SK-N-MC (cell line): ENCODE data around the gene ZC3H7B.

Source experiments
- DNase-seq: peaks from one replicate; pipeline ENCODE4 v3.0.0-alpha.2; 2011; ENCODE audit warnings: low read depth, low spot score
- H3K27ac ChIP-seq: fragments of 200-600 bp; sonication (generic); 2 replicates; pipeline ENCODE4 v1.5.1; 2016; ENCODE audit warnings: mixed run types
- H3K36me3 ChIP-seq: fragments of 200-600 bp; sonication (generic); 2 replicates; pipeline ENCODE4 v1.6.1; 2017; ENCODE audit warnings: antibody characterized with exemption, low read length, mixed read lengths; ENCODE audit not compliant: insufficient read depth
- H3K4me3 ChIP-seq: fragments of 200-600 bp; sonication (generic); 2 replicates; pipeline ENCODE4 v1.5.1; 2016
- H3K9ac ChIP-seq: fragments of 200-600 bp; sonication (generic); 2 replicates; pipeline ENCODE4 v1.8.0; 2017; ENCODE audit warnings: mixed run types, mixed read lengths; ENCODE audit not compliant: insufficient read length
- H3K9me3 ChIP-seq: fragments of 200-600 bp; sonication (generic); 2 replicates; pipeline ENCODE4 v1.6.1; 2017; ENCODE audit warnings: low read depth, mild to moderate bottlenecking, antibody characterized with exemption, low read length, moderate library complexity, mixed read lengths
- EZH2 ChIP-seq: fragments of 200-600 bp; sonication (generic); IDR thresholded peaks from one replicate; pipeline ENCODE4 v1.6.1; 2017; ENCODE audit warnings: antibody characterized with exemption
- FOXP2 ChIP-seq: optimal IDR thresholded peaks from 2 replicates; pipeline ENCODE3; 2011; ENCODE audit warnings: mild to moderate bottlenecking, moderate library complexity; ENCODE audit not compliant: insufficient read depth; ENCODE audit errors: extremely low read length, control extremely low read depth
- POLR2AphosphoS5 ChIP-seq: IDR thresholded peaks from 2 replicates; pipeline ENCODE4 v1.6.1; 2012; ENCODE audit warnings: mild to moderate bottlenecking, low read depth, low read length, borderline replicate concordance

The ZC3H7B gene

DNA sequence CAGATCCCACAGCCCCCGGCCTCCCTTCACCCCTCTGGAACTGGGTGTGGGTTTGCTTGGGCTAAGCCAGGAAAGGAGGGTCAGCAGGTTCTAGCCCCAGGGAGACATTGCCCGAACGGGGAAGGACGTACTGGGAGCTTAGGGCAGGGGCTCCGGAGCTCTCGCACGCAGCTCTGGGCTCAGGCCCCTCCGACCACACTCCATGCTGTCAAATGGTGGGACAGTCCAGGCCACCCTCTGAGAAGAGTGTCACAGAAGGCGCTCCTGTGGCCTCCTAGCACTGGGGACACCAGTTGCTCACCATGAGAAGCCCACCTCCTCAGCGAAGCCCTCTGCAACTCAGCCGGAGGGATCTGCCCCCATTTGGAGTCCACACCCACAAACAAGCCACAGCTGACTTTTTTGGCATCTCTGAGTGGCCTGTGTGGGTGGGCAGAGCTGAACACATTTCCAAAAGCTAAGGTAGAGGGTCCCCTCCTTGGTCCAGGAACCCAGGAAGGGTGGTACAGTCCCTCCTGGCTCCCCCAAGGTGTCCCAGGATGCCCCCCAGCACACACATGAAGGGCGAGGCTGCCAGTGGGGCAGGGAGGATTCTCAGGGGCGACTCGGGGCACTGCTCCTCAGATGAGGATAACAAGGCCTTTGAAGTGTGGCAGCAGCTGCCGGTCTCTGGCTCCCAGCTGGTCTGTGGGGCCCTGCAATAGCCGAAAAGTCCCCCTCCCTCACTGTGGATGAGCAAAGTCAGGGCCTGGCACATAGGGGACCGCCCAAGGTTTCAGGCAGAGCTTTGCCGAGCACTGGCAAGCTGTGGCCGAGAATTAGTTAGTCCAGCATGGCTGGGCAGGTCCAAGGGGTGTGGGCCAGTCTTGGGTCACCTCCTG, 67.5 kb downstream of the ZC3H7B start:
- Histone ChIP-seq H3K36me3 (no peaks in the 10 kb centered on the region), H3K27ac (no peak overlapping the region), H3K4me3 (no peak overlapping the region)

DNA sequence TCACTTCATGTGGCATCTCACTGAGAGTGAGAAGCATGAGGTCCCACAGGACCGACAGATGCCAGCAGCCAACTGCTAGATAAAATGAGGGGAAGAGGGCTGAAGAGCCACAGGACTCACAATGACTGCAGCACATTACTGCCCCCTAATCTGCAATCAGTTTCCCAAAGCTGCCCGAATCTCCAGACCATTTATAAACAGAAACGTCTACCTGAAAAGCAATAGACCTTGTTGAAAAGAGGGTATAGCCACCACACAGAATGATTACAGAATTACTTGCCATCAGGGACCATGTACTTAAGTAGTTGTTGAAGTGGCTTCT, 68.1 kb downstream of the ZC3H7B start:
- DNase-seq, result no peak
- Histone ChIP-seq H3K9me3 (no peaks in the 10 kb centered on the region), H3K4me3 (no peak overlapping the region), H3K9ac (no peak overlapping the region), H3K36me3 (no peaks in the 10 kb centered on the region), H3K27ac (no peak overlapping the region)
- TF ChIP-seq EZH2 (no peak), POLR2AphosphoS5 (no peak), FOXP2 (no peak)

More for the DNA sequence above, 67.5 kb downstream of the ZC3H7B start:
- TF ChIP-seq POLR2AphosphoS5, result no peak
- no peak for TF ChIP-seq EZH2
- no peak for TF ChIP-seq FOXP2
- Histone ChIP-seq H3K9ac (no peak overlapping the region), H3K9me3 (no peaks in the 10 kb centered on the region)
- DNase-seq, result no peak

DNA sequence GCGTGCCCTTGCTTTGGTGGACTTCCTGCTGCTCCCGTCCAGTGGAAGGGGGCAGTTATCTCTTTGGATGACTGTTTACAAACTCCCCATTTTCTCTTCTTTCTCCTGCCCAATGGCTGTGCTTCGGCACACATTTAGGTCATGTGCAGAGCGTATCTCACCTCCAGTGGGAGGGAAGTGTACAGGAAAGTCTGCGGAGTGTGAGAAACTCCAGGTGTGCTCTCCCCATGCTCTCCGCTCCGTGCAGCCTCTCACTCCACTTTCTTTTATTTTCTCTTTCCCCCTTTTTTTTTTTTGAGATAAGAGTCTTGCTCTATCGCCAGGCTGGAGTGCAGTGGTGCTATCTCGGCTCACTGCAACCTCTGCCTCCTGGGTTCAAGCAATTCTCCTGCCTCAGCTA, 68.5 kb downstream of the ZC3H7B start:
- TF ChIP-seq POLR2AphosphoS5 (no peak), EZH2 (no peak), FOXP2 (no peak)
- no peak overlapping the region for H3K9ac ChIP-seq
- DNase-seq, result no peak
- no peak overlapping the region for H3K4me3 ChIP-seq
- H3K9me3 ChIP-seq, result no peaks in the 10 kb centered on the region
- H3K27ac ChIP-seq, result no peak overlapping the region
- H3K36me3 ChIP-seq, result no peaks in the 10 kb centered on the region

DNA sequence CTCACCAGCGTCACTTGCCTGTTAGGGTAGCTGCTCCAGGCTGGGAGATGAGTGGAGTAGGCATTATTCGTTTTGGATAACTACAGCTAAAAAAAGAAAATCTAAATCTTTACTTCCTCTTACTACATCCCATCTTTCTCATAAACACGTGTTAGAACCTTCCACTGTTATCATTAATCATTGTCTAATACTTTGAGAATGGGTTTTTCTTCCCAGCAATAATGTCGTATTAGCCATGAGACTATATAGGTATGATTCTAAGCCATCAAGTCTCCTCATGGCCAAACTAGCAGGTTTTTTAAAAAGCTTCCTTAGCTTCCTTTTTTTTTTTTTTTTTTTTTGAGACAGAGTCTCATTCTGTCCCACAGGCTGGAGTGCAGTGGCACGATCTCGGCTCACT, 76.5 kb downstream of the ZC3H7B start:
- no peak for DNase-seq
- no peaks in the 10 kb centered on the region for H3K9me3 ChIP-seq
- TF ChIP-seq EZH2 (no peak), FOXP2 (no peak), POLR2AphosphoS5 (no peak)
- no peaks in the 10 kb centered on the region for H3K36me3 ChIP-seq
- no peak overlapping the region for H3K9ac ChIP-seq
- H3K4me3 ChIP-seq, result no peak overlapping the region
- H3K27ac ChIP-seq, result no peak overlapping the region

DNA sequence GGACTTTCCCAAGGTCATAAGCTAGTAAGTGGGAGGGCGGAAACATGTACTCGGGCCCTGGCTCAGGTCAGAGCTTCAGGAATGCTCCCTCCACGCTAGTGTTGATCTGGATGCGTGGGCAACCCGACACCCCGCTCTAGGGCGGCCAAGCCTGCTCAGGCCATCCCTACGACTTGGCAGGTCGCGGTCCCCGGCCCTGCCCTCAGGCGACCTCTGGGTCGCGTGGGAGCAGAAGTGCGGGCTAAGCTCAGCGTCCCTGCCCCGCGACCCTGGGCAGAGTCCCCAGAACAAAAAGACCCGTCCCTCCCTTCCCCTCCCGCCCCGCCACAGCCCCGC, 79.6 kb downstream of the ZC3H7B start:
- H3K9me3 ChIP-seq, result no peaks in the 10 kb centered on the region
- peak overlapping the region; percentile 74 for H3K9ac ChIP-seq
- peak overlapping the region; percentile 83 for H3K27ac ChIP-seq
- DNase-seq, result no peak
- H3K4me3 ChIP-seq, result peak overlapping the region; percentile 68
- H3K36me3 ChIP-seq, result no peaks in the 10 kb centered on the region
- TF ChIP-seq POLR2AphosphoS5 (peak; percentile 67), EZH2 (no peak)

DNA sequence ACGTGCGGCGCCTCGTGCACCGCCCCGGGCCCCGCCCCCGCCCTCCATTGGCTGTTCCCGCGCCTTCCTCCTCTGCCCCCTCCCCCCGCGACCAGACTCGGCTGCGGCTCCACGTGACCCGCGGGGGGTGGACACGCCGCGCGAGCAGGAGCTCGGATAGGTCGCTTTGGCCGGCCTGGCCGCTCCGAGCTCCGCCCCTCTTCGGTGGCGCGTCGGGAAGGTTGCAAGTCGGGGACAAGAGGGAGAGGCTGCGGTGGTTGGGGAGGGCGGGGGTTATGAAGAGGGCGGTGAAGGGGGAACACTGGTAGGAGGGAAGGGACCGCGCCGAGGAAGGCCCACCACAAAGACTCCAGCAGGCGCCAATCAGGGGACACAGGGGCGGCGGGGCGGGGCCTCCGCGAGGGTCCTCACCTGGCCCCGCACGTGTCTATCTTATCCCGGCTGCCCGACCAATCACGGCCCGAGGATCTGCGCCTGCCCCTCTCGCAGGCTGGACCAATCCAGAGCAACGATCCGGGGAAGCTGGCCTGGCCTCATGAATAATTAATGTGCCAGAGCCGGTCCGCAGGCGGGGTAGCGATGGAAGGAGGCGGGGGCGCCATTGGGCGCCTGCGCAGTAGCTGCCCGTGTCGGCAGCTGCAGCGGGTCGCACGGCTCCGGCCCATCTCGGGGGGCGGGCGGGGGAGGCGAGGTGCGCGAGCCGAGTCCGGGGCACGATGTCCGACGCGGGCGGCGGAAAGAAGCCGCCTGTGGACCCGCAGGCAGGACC, 80.2 kb downstream of the ZC3H7B start, which contains the start of gene TEF:
TEF (plus strand) TSS at position 614 of the 769 bp plus-strand sequence; CDS start at position 717, 103 bp downstream.
- TF ChIP-seq POLR2AphosphoS5 (peak; percentile 42; the same call in 1 of the 2 replicates), EZH2 (no peak), FOXP2 (peak; percentile 35)
- peak; percentile 93 for DNase-seq
- Histone ChIP-seq H3K36me3 (no peaks in the 10 kb centered on the region), H3K4me3 (peak within 1 kb of the TSS; percentile 85), H3K9ac (peak within 1 kb of the TSS; percentile 84), H3K27ac (peak within 1 kb of the TSS; percentile 93), H3K9me3 (no peaks in the 10 kb centered on the region)

DNA sequence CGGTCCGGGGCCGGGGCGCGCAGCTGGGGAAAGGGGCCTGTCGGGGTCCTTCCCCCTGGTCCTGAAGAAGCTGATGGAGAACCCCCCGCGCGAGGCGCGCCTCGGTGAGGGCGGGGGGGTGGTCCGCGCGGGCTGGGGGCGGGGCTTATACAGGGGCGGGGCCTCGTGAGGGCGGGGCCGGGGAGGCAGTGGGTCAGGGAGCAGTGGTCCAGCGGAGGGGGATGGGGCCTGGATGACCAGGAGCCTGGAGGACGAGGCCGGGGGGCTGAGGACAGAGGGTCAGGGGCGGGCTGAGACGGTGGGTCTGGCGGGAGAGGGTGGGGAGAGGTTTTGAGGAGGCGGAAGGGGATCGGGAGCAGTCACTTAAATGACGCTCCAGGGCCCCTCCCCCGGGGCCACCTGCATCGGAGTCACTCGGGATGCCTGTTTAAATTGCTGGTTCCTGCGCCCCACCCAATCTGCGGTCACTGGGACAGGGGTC, 80.8 kb downstream of the ZC3H7B start:
- peak overlapping the region; percentile 93 for H3K27ac ChIP-seq
- DNase-seq, result no peak
- H3K9me3 ChIP-seq, result no peaks in the 10 kb centered on the region
- H3K4me3 ChIP-seq, result peak overlapping the region; percentile 85
- H3K9ac ChIP-seq, result peak overlapping the region; percentile 84
- H3K36me3 ChIP-seq, result no peaks in the 10 kb centered on the region; the same call in 1 of the 2 replicates
- TF ChIP-seq EZH2, result no peak
- TF ChIP-seq FOXP2, result no peak
- TF ChIP-seq POLR2AphosphoS5, result no peak

DNA sequence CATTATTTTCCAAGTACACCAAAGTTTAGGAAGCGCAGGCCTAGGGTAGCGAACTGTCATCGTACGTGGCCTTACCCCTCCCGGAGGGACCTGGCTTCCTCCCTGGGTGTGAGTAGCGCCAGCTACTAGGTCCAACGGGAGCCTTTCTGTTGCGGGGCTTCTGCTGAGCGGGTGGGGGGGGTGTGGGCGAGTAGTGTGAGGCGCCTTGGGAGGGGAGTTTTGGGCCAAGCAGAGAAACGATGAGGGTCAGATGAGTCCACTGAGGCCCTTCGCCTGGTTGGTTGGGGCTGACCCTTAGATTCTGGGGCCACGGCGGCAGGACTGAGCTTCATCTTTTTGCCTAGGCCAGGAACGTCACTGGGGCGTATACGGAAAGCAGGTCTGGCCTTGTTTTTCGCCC, 81.3 kb downstream of the ZC3H7B start:
- no peak for DNase-seq
- Histone ChIP-seq H3K9ac (peak overlapping the region; percentile 49), H3K9me3 (no peaks in the 10 kb centered on the region), H3K36me3 (peaks cover 4% of the 10 kb centered on the region; the same call in 1 of the 2 replicates), H3K4me3 (peak overlapping the region; percentile 85), H3K27ac (no peak overlapping the region)
- TF ChIP-seq EZH2 (no peak), FOXP2 (no peak), POLR2AphosphoS5 (no peak)

DNA sequence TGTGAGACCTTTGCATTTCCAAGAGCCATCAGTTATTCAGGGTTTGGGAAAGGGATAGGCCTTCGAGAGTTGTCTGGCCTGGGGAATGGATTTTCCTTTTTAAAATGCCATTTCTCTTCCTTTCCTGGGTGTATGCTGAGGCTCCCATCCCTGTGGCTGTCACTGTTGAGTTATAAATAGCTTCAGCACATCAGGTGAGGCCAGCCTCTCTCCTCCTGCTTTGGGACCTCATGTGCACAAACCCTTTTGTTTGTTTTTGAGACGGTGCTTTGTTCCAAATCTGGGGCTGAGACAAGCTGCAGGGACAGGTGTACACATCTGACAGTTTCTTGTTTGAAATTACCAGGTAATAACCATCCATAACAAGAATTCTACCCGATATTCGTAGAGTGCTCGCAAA, 81.8 kb downstream of the ZC3H7B start:
- Histone ChIP-seq H3K4me3 (no peak overlapping the region), H3K9ac (no peak overlapping the region), H3K9me3 (no peaks in the 10 kb centered on the region), H3K36me3 (peaks cover 5% of the 10 kb centered on the region; the same call in 1 of the 2 replicates), H3K27ac (no peak overlapping the region)
- TF ChIP-seq POLR2AphosphoS5, result no peak
- TF ChIP-seq EZH2, result no peak
- no peak for DNase-seq
